Epithelial cell of esophagus (primary cell): Measurements from ENCODE around the gene MANSC4.

Source experiments
- DNase-seq: peaks from one replicate; pipeline ENCODE4 v3.0.0; 2010; ENCODE audit warnings: low read depth
- H3K4me3 ChIP-seq: 2 replicates; pipeline ENCODE4 v1.5.1; 2011; ENCODE audit warnings: mild to moderate bottlenecking, low read length, control low read depth
- TF ChIP-seq, protein P1 (sequence below): IDR thresholded peaks from 2 replicates; pipeline ENCODE4 v1.5.1; 2011; ENCODE audit warnings: low read depth, mild to moderate bottlenecking, low read length, control low read depth, inconsistent platforms; ENCODE audit not compliant: insufficient read depth; ENCODE audit errors: missing control alignments

Gene MANSC4

DNA sequence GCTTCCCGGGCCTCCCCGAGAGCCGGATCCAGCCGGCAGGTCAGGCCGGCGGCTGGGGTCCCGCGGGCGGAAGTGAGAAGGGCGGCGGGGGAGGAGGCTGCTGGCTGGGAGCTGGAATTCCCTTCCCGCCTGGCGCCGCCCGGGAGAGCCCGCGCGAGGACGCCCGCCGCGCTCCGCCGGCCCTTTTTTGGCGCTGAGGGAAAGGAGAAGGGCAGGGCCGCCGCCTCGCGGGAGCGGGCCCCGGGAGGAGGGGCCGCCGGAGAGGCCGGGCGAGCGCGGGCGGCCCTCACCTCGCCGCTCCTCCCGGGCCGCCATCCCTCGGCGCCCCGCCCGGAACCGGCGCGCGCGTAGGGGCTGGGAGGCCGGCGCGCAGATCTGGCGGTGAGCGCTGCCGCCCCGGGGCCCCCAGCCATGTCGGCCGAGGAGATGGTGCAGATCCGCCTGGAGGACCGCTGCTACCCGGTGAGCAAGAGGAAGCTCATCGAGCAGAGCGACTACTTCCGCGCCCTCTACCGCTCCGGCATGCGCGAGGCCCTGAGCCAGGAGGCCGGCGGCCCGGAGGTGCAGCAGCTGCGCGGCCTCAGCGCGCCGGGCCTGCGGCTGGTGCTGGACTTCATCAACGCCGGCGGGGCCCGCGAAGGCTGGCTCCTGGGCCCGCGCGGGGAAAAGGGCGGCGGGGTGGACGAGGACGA, at the start of gene MANSC4, which contains the start of gene KLHL42:
Gene MANSC4, minus strand, starts transcription at position 317 of the 692 bp plus-strand sequence. CDS start 8,960 bp downstream, outside the sequence.
Gene KLHL42, plus strand, starts transcription at position 314 of the 692 bp plus-strand sequence. Its CDS starts 98 bp downstream, at position 412.
- DNase-seq = peak; percentile 80
- TF ChIP-seq, protein P1, sequence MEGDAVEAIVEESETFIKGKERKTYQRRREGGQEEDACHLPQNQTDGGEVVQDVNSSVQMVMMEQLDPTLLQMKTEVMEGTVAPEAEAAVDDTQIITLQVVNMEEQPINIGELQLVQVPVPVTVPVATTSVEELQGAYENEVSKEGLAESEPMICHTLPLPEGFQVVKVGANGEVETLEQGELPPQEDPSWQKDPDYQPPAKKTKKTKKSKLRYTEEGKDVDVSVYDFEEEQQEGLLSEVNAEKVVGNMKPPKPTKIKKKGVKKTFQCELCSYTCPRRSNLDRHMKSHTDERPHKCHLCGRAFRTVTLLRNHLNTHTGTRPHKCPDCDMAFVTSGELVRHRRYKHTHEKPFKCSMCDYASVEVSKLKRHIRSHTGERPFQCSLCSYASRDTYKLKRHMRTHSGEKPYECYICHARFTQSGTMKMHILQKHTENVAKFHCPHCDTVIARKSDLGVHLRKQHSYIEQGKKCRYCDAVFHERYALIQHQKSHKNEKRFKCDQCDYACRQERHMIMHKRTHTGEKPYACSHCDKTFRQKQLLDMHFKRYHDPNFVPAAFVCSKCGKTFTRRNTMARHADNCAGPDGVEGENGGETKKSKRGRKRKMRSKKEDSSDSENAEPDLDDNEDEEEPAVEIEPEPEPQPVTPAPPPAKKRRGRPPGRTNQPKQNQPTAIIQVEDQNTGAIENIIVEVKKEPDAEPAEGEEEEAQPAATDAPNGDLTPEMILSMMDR = no peak
- H3K4me3 ChIP-seq = peak within 1 kb of the TSS; percentile 69

DNA sequence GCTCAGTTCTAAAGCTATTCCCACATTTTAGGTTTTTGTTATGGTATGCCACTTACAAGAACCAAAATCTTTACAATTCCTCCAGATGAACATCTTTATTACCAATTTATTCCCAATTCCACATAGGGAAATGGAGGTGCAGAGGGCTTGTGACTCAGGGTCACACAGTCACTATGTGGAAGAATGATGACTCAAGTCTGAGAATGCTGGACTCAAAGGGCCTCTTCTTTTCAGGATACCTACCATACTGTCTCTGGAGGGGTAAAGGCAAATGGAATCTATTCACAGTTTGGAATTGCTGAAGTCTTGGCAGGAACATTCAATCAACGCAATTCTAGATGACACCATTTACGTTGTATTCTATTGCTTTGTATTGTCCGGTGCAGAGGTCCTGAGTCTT, 48.2 kb upstream of the MANSC4 start:
- peak; percentile 51 for DNase-seq
- H3K4me3 ChIP-seq = no peak overlapping the region
- TF ChIP-seq, protein P1 = no peak

GRCh38 chr12:27826076-27826475, 46.0 kb upstream of the MANSC4 start:
- DNase-seq = peak; percentile 48

DNA sequence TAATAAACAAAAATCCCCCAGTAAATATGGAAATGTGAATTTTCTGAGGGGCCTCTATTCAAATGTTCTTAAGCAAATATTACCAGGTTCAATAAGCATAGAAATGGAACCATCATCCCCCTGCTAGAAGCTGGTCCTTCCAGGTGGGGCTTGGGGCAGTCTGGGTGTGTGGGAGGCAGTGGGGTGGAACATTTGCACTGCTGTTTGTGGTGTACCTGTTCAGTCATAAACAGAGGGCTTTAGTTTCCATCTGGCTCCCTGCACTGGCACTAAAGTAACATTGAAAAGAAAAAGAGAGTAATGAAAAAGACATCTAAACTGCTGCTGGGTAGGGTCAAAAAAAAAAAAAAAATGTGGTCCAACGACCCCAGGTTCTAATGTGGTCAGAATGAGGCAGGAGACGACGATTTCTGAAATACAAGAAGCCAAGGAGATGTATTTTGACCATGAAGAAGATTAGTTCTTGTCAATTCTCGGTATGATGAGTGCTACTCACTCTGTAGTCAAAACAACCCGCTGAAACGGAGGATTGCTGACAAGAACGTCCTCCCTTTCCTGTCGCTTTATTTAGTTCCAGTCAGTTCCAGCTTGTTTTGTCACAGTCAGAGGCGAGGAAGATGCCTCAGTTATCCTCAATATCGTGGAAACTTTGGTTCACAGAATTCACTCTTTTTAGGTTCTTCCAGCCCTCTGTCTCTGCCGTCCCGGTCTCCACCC, 44.2 kb upstream of the MANSC4 start:
- DNase-seq = no peak
- TF ChIP-seq, protein P1 = no peak
- no peak overlapping the region for H3K4me3 ChIP-seq

More at GRCh38 chr12:27826076-27826475, 46.0 kb upstream of the MANSC4 start:
- TF ChIP-seq, protein P1 = no peak
- no peak overlapping the region for H3K4me3 ChIP-seq

DNA sequence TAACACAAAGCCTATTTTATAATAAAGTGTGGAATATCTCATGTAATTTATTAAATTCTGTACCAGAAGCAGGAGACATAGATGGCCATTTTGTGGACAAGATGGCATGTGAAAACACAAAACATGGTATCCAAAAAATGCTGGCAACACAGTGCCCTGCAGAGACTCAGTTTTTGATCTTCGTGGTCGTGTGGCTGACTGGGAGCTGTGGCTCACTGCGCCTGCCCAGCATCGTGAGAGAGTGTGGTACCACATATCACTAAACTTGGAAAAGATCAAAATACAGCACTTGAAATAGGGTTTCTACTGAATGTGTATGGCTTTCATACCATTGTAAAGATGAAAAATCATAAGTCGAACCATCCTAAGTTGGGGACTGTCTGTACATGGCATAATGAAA, 43.0 kb upstream of the MANSC4 start:
- H3K4me3 ChIP-seq = no peak overlapping the region
- DNase-seq = no peak
- TF ChIP-seq, protein P1 = no peak

DNA sequence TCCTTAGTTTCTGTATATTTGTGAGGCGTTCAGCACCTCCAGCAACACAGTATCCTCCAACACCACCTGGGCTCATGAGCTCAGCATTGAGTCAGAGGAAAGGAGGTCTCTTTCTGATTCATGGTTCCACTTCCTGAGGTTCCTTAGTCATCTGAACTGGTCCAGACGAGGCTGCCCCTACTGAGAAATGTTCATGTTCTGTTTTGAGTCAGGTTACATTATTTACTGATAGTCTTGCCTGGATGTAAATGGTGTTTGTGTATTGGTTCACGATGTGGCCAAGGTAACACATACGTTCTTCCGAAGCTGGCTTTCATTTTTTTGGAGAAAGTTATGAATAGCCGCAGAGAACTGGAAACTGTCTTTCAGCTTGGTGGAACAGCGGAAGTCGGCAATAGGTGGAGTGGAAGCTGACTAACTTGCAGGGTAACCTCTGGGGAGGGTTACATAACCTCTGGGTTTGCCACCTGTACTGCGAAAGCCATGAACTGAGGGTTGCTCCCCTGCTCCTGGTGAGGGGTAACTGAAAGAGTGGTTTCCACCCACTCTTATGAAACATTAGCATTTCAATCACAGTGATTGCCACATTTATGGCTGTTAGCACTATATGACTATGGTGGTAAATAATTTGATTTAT, 42.2 kb upstream of the MANSC4 start:
- DNase-seq = peak; percentile 97
- TF ChIP-seq, protein P1 = no peak
- H3K4me3 ChIP-seq = peak overlapping the region; percentile 41
